ENCODE measurements around the gene ANKRD11. TPM values are rescaled to one million over a fixed set of nuclear protein-coding genes. Genes with fewer than 3 reads are reported as not detected.
A peak's percentile ranks its signal among the peaks of the same experiment; 100 is the strongest.

Gene ANKRD11
- total RNA-seq, 1 donor: 97.4 TPM

DNA sequence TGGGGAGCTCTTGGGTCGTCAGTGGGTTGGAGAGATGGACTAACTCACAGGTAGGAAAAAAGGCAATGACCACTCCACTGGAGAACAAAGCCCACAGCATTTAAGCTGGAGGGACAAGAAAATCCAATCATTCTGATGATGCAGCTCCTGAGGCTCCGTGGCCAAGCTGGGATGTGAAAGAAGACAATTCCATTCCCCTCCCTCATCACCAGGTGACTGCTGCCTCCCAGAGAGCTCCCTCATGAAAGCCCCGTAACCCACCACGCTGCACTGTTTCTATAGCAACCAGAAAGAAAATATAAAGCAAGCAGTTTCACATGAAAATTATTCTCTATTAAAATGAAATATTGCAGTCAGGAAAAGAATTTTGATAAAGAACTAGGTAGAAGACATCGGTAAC, 15.2 kb downstream of the ANKRD11 start:
- Histone ChIP-seq H3K9me3 (ENCODE audit: low read depth, low read length) (no peaks in the 10 kb centered on the region), H3K27ac (ENCODE audit: low read depth, low read length) (peak overlapping the region; percentile 14), H3K36me3 (ENCODE audit: insufficient read depth, low read length) (no peaks in the 10 kb centered on the region), H3K79me2 (ENCODE audit: insufficient read depth, low read length) (peaks cover 100% of the 10 kb centered on the region), H3K4me3 (ENCODE audit: insufficient read depth, low read length) (no peak overlapping the region), H2AFZ (ENCODE audit: low read length) (no peak overlapping the region), H3K27me3 (ENCODE audit: insufficient read depth, low read length) (no peaks in the 10 kb centered on the region), H3K4me1 (ENCODE audit: insufficient read depth, low read length) (peaks cover 35% of the 10 kb centered on the region), H4K20me1 (ENCODE audit: insufficient read depth, low read length) (peaks cover 83% of the 10 kb centered on the region), H3K4me2 (ENCODE audit: insufficient read depth, low read length) (no peak overlapping the region)
- TF ChIP-seq, protein P1, sequence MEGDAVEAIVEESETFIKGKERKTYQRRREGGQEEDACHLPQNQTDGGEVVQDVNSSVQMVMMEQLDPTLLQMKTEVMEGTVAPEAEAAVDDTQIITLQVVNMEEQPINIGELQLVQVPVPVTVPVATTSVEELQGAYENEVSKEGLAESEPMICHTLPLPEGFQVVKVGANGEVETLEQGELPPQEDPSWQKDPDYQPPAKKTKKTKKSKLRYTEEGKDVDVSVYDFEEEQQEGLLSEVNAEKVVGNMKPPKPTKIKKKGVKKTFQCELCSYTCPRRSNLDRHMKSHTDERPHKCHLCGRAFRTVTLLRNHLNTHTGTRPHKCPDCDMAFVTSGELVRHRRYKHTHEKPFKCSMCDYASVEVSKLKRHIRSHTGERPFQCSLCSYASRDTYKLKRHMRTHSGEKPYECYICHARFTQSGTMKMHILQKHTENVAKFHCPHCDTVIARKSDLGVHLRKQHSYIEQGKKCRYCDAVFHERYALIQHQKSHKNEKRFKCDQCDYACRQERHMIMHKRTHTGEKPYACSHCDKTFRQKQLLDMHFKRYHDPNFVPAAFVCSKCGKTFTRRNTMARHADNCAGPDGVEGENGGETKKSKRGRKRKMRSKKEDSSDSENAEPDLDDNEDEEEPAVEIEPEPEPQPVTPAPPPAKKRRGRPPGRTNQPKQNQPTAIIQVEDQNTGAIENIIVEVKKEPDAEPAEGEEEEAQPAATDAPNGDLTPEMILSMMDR (IDR thresholded peaks at IDR 0.05; ENCODE audit: extremely low read depth, low read depth, low read length): no peak
- no peak for DNase-seq (ENCODE audit: insufficient read length, low spot score, missing footprints)

DNA sequence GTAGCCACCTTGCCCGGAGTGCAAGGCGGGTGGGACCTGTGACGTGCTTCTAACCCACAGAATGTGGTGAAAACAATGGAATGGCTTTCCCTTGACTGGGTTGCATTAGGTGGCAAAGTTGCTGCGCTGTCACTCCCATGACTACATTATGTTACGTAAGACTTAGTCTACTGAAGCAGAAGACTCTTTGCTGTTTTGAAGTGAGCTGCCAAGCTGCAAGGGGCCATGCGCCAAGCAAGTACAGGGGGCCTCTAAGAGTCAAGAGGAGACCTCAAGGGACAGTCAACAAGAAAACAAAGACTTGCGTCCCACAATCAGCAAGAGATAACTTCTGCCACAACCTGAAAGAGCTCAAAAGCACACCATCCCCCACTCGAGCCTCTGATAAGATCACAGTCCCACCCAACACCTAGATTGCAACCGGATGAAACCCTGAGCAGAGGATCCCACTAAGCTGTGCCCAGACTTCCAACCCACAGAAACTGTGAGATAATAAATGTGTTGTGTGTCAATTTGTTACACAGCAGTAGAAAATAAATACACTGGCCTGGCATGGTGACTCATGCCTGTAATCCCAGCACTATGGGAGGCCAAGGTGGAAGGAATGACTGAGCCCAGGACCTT, 16.5 kb downstream of the ANKRD11 start:
- peak; percentile 86 for DNase-seq (ENCODE audit: insufficient read length, low spot score, missing footprints)
- Histone ChIP-seq H3K4me2 (ENCODE audit: insufficient read depth, low read length) (peak overlapping the region; percentile 29), H3K4me1 (ENCODE audit: insufficient read depth, low read length) (peaks cover 31% of the 10 kb centered on the region), H3K79me2 (ENCODE audit: insufficient read depth, low read length) (peaks cover 100% of the 10 kb centered on the region), H4K20me1 (ENCODE audit: insufficient read depth, low read length) (peaks cover 89% of the 10 kb centered on the region), H2AFZ (ENCODE audit: low read length) (no peak overlapping the region), H3K27ac (ENCODE audit: low read depth, low read length) (peak overlapping the region; percentile 67), H3K36me3 (ENCODE audit: insufficient read depth, low read length) (peaks cover 3% of the 10 kb centered on the region), H3K9me3 (ENCODE audit: low read depth, low read length) (no peaks in the 10 kb centered on the region), H3K27me3 (ENCODE audit: insufficient read depth, low read length) (no peaks in the 10 kb centered on the region), H3K4me3 (ENCODE audit: insufficient read depth, low read length) (no peak overlapping the region)
- TF ChIP-seq, protein P1 (IDR thresholded peaks at IDR 0.05; ENCODE audit: extremely low read depth, low read depth, low read length): no peak

- peak overlapping the region; percentile 67 for H3K27ac ChIP-seq (ENCODE audit: low read depth, low read length)
- DNase-seq (ENCODE audit: insufficient read length, low spot score, missing footprints): no peak
Measured at GRCh38 chr16:89473136-89473712, 17.1 kb downstream of the ANKRD11 start.

GRCh38 chr16:89472711-89473075, 17.7 kb downstream of the ANKRD11 start:
- no peaks in the 10 kb centered on the region for H3K9me3 ChIP-seq (ENCODE audit: low read depth, low read length)
- no peak for DNase-seq (ENCODE audit: insufficient read length, low spot score, missing footprints)
- H2AFZ ChIP-seq (ENCODE audit: low read length): no peak overlapping the region
- H3K27me3 ChIP-seq (ENCODE audit: insufficient read depth, low read length): no peaks in the 10 kb centered on the region
- H3K4me2 ChIP-seq (ENCODE audit: insufficient read depth, low read length): no peak overlapping the region
- no peak overlapping the region for H3K4me3 ChIP-seq (ENCODE audit: insufficient read depth, low read length)
- peaks cover 3% of the 10 kb centered on the region for H3K36me3 ChIP-seq (ENCODE audit: insufficient read depth, low read length)
- peaks cover 22% of the 10 kb centered on the region for H3K4me1 ChIP-seq (ENCODE audit: insufficient read depth, low read length)
- peaks cover 89% of the 10 kb centered on the region for H4K20me1 ChIP-seq (ENCODE audit: insufficient read depth, low read length)
- TF ChIP-seq, protein P1 (IDR thresholded peaks at IDR 0.05; ENCODE audit: extremely low read depth, low read depth, low read length): no peak
- peaks cover 100% of the 10 kb centered on the region for H3K79me2 ChIP-seq (ENCODE audit: insufficient read depth, low read length)
- H3K27ac ChIP-seq (ENCODE audit: low read depth, low read length): no peak overlapping the region

More at GRCh38 chr16:89473136-89473712, 17.1 kb downstream of the ANKRD11 start:
- peaks cover 3% of the 10 kb centered on the region for H3K36me3 ChIP-seq (ENCODE audit: insufficient read depth, low read length)
- peaks cover 100% of the 10 kb centered on the region for H3K79me2 ChIP-seq (ENCODE audit: insufficient read depth, low read length)
- H3K9me3 ChIP-seq (ENCODE audit: low read depth, low read length): no peaks in the 10 kb centered on the region
- H3K27me3 ChIP-seq (ENCODE audit: insufficient read depth, low read length): no peaks in the 10 kb centered on the region
- TF ChIP-seq, protein P1 (IDR thresholded peaks at IDR 0.05; ENCODE audit: extremely low read depth, low read depth, low read length): no peak
- no peak overlapping the region for H2AFZ ChIP-seq (ENCODE audit: low read length)
- H3K4me1 ChIP-seq (ENCODE audit: insufficient read depth, low read length): peaks cover 24% of the 10 kb centered on the region
- peaks cover 89% of the 10 kb centered on the region for H4K20me1 ChIP-seq (ENCODE audit: insufficient read depth, low read length)
- H3K4me2 ChIP-seq (ENCODE audit: insufficient read depth, low read length): peak overlapping the region; percentile 29
- H3K4me3 ChIP-seq (ENCODE audit: insufficient read depth, low read length): no peak overlapping the region
